ENCODE measurements around the gene FOXC2. TPM values are rescaled to one million over a fixed set of nuclear protein-coding genes. Genes with fewer than 3 reads are reported as not detected.

The FOXC2 gene
- total RNA-seq, 1 donor from 2014 or later: 0.42 TPM

DNA sequence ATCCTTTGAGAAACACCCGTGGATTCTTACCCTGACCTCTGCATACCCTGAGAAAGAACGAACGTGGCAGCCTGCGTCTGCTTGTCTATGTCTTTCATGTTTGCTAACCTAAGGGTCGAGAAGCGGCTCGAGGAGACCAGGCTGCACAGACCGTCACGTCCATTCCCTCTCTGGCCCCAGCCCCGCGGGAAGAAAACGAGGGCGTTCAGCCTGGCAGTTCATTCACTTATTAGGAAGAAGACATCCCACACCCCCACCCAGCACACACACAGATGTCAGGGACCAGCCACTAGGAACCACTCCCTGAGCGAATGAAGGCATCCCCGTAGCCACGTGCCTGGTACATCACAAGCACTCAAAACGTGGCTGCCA, 10.9 kb upstream of the FOXC2 start:
- no peak for DNase-seq (ENCODE audit: low spot score)

DNA sequence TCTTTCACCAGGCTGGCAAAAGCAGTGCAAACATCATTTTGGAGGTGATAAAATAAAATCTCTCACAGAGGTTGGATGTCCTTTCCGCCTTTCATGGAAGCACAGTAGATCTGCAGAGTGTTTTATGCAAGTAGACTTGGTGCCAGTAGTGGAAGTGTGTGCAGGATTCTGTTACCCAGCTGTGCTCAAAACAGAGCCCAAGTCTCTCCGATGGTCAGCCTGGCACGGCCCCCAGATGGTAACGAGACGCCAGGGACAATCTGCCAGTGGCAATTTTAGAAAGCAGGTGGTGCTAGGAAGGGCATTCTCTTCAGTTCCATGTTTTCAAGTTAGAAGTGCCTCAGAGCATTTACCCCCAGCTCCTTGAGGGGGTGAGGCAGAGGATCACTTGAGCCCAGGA, 10.1 kb upstream of the FOXC2 start:
- DNase-seq (ENCODE audit: low spot score): no peak

DNA sequence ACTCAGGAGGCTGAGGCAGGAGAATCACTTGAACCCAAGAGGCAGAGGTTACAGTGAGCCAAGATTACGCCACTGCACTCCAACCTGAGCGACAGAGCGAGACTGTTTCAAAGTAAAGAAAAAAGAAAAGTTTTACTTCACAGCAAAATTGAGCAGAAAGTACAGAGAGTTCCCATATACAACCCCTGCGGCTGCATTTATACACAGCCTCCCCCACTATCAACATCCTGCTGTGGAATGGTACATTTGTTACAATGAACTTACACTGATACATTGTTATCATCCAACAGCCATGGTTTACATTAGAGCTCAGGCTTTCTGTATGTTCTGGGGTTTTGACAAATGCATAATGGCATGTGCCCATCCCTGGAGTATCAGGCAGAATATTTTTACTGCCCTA, 9.0 kb upstream of the FOXC2 start:
- no peak for DNase-seq (ENCODE audit: low spot score)

GRCh38 chr16:86558355-86559193, 8.1 kb upstream of the FOXC2 start:
- peak; percentile 49 for DNase-seq (ENCODE audit: low spot score)

GRCh38 chr16:86559802-86560305, 6.8 kb upstream of the FOXC2 start:
- peak; percentile 72 for DNase-seq (ENCODE audit: low spot score)

DNA sequence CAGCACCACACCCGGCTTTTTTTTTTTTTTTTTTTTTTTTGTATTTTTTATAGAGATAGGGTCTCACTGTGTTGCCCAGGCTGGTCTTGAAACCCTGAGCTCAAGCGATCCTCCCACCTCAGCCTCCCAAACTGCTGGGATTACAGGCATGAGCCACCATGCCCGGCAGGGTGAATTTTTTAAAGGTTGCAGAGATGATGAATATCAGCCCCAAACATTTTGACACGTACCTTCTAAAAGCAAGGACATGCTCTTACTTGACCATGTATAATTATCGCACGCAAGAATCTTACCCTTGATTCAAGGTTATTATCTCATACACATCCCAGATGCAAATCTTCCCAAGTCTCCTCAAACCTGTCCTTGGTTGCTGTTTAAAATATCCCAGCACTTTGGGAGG, 4.3 kb upstream of the FOXC2 start:
- DNase-seq (ENCODE audit: low spot score): peak; percentile 18

- peak; percentile 95 for DNase-seq (ENCODE audit: low spot score)
Observed at GRCh38 chr16:86563469-86564345, 2.9 kb upstream of the FOXC2 start.

DNA sequence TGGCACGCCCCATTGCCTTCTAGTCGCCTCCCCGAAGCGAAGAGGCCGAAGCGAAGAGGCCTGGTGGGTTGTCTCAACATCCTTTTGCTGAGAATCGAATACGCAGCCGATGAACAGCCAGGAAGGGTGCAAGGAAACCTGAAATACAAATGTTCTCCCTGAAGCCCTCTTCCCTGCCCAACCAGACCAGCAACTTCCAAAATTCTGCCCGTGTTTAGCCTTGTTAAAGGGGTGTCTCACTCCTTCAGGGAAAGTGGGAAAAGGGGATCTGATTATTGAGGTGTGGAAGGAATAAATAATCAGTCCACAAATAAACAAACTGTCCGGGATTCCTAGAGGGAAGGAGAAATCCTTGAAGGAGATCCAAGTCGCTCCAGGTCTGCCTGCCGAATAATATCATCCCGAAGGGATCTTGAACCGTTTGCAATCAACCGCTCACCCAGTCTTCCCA, 1.4 kb upstream of the FOXC2 start:
- DNase-seq (ENCODE audit: low spot score): peak; percentile 53

DNA sequence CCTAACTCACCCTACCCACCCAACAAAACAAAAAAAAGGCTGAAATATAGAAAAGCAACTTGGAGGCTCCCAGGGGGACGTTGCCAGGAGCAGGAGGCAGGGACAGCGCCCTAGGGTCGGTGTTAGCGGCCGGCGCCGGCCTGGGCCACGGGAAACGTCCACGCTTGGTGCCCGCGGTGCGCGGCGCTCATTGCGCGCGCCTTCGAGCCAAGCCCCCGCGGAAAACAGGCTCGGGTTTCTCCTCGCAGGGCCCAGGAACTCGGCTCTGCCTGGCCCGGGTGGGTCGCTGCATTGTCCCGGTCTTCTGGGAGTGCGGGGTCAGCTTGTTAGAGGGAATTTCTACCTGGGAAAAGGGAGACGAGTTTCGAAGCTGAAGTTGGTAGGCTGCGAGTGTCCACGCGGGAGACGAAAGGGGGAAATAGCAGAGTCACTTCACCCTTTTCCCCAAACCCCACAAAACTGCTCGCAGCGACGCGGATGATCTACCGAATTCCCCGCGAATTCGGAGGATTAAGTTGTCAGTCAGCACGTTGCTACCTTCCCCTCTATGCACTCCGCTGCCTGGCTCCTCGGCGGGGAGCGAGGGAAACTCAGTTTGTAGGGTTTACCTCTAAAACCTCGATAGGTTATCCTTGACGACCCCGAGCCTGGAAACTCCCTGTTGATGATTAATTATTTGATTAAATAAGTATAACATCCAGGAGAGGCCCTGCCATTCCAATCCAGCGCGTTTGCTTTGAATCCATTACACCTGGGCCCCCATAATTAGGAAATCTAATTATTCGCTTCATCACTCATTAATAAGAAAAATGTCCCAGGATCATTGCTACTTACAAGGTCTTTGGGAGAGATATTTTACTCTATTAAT, 751 bp upstream of the FOXC2 start:
- DNase-seq (ENCODE audit: low spot score): peak; percentile 85

GRCh38 chr16:86566966-86567700, 504 bp downstream of the FOXC2 start:
- peak; percentile 86 for DNase-seq (ENCODE audit: low spot score)

DNA sequence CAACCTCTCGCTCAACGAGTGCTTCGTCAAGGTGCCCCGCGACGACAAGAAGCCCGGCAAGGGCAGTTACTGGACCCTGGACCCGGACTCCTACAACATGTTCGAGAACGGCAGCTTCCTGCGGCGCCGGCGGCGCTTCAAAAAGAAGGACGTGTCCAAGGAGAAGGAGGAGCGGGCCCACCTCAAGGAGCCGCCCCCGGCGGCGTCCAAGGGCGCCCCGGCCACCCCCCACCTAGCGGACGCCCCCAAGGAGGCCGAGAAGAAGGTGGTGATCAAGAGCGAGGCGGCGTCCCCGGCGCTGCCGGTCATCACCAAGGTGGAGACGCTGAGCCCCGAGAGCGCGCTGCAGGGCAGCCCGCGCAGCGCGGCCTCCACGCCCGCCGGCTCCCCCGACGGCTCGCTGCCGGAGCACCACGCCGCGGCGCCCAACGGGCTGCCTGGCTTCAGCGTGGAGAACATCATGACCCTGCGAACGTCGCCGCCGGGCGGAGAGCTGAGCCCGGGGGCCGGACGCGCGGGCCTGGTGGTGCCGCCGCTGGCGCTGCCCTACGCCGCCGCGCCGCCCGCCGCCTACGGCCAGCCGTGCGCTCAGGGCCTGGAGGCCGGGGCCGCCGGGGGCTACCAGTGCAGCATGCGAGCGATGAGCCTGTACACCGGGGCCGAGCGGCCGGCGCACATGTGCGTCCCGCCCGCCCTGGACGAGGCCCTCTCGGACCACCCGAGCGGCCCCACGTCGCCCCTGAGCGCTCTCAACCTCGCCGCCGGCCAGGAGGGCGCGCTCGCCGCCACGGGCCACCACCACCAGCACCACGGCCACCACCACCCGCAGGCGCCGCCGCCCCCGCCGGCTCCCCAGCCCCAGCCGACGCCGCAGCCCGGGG, 1.3 kb downstream of the FOXC2 start:
- peak; percentile 76 for DNase-seq (ENCODE audit: low spot score)

GRCh38 chr16:86568677-86569623, 2.3 kb downstream of the FOXC2 start:
- peak; percentile 87 for DNase-seq (ENCODE audit: low spot score)

- peak; percentile 33 for DNase-seq (ENCODE audit: low spot score)
Observed at GRCh38 chr16:86569701-86570447, 3.2 kb downstream of the FOXC2 start.

GRCh38 chr16:86570558-86571529, 4.2 kb downstream of the FOXC2 start:
- DNase-seq (ENCODE audit: low spot score): peak; percentile 62

DNA sequence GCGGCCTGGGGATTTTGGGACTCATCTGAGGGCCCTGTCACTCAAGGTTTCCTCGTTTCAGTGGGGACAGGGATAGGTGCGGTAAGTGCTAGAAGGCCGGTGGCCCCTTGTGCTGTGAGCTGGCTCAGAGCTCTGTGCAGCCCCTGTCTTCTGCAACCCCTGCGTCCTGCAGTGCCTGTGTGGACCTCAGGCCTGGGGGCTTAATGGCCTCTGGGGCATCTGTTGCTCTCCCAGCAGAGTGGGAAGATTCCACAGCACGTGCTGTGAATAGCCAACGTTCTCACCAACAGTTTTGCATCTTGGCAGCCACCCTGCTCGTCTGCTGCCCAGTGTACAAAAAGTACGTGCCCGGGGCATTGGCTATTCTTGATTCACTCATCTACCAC, 4.9 kb downstream of the FOXC2 start:
- peak; percentile 80 for DNase-seq (ENCODE audit: low spot score)

DNA sequence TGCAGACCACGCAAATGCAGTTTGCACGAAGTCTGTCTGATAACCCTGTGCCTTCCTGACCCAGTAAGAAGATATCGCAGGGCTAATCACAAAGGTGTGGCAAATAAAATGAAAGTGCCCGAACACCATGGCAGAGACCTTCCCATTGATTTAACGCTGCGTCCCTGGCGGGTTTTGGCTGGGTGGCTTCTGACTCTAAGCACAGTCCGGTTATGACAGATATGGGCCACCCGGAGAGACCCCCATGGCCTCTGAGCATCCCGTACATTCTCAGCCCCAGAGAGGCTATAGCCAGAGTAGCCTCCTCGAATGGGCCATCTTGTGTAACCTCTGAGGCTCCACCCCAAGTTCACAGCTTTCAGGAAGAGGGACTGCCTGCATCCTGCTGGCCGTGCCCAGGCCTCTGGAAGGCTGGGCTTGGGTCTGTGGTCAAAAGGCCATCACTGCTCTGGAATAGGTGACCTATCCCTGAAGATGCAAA, 5.5 kb downstream of the FOXC2 start:
- peak; percentile 82 for DNase-seq (ENCODE audit: low spot score)
